HepG2 (cell line): ENCODE measurements around the gene ARHGAP29. TPM values are rescaled to one million over a fixed set of nuclear protein-coding genes. Genes with fewer than 3 reads are reported as not detected.

Experiments used
- DPF2 ChIP-seq: sonication (generic); formaldehyde crosslinking; IDR thresholded peaks from 2 replicates; pipeline ENCODE4 v1.4.0; 2020; ENCODE audit warnings: mild to moderate bottlenecking, low read depth, missing genetic modification reagents, borderline replicate concordance
- ETV5 ChIP-seq: IDR thresholded peaks from 2 replicates; pipeline ENCODE4 v1.6.1; 2018; ENCODE audit warnings: missing biosample characterization, missing genetic modification reagents, inconsistent platforms, borderline replicate concordance
- EZH2 ChIP-seq: conservative IDR thresholded peaks from 2 replicates; pipeline ENCODE4 v1.6.1; 2012; ENCODE audit warnings: mild to moderate bottlenecking, low read depth, low read length, moderate library complexity
- HDAC2 ChIP-seq: sonication (generic); formaldehyde crosslinking; IDR thresholded peaks from 2 replicates; pipeline ENCODE4 v1.4.0; 2020; ENCODE audit warnings: missing genetic modification reagents
- MTA3 ChIP-seq: sonication (generic); formaldehyde crosslinking; IDR thresholded peaks from 2 replicates; pipeline ENCODE4 v1.4.0; 2020; ENCODE audit warnings: missing genetic modification reagents
- NAIF1 ChIP-seq: sonication (generic); formaldehyde crosslinking; IDR thresholded peaks from 2 replicates; pipeline ENCODE4 v1.5.0; 2020; ENCODE audit warnings: mild to moderate bottlenecking, missing genetic modification reagents, borderline replicate concordance
- PAF1 ChIP-seq: IDR thresholded peaks from 2 replicates; pipeline ENCODE4 v1.6.1; 2016; ENCODE audit warnings: missing genetic modification reagents, missing compliant biosample characterization
- PAWR ChIP-seq: sonication (generic); formaldehyde crosslinking; IDR thresholded peaks from 2 replicates; pipeline ENCODE4 v1.4.0; 2020; ENCODE audit warnings: missing genetic modification reagents, mild to moderate bottlenecking, borderline replicate concordance
- RARA ChIP-seq: IDR thresholded peaks from 2 replicates; pipeline ENCODE4 v1.6.1; 2016; ENCODE audit warnings: missing genetic modification reagents, missing compliant biosample characterization
- ZKSCAN5 ChIP-seq: sonication (generic); formaldehyde crosslinking; IDR thresholded peaks from 2 replicates; pipeline ENCODE4 v1.5.1; 2020; ENCODE audit warnings: mild to moderate bottlenecking, missing genetic modification reagents
- ZNF605 ChIP-seq: sonication (generic); formaldehyde crosslinking; IDR thresholded peaks from 2 replicates; pipeline ENCODE4 v1.8.0; 2022; ENCODE audit warnings: mild to moderate bottlenecking, missing genetic modification reagents
- polyA plus RNA-seq, 8 experiments: library from polyadenylated mRNA; depleted of rRNA in 3 of 8; stranded (reverse) in 7 of 8; unstranded in 1 of 8; fragments of >200 nt; fragmentation: Illumina TruSeq in 4 of 8; extraction: Trizol in 4 of 8; gene quantifications; 2 replicates each; pipeline versions ENCODE4 v1.2.1 to v1.2.3, GENCODE V29; 2011 to 2016; ENCODE audit warnings: low read depth in 4 of 8, missing spikeins in 1 of 8, mixed read lengths in 1 of 8; ENCODE audit not compliant: insufficient read depth in 1 of 8
- total RNA-seq, 5 experiments: library from RNA; depleted of rRNA; stranded (reverse); fragments of >200 nt; fragmentation: Illumina TruSeq; extraction: Trizol; gene quantifications; 2 replicates each; pipeline ENCODE4 v1.2.3, GENCODE V29; 2016; ENCODE audit warnings: low read depth in 1 of 5
- TF ChIP-seq, protein P1 (sequence below): sonication (generic); formaldehyde crosslinking; IDR thresholded peaks from 2 replicates; pipeline ENCODE4 v1.5.0; 2020; ENCODE audit warnings: mild to moderate bottlenecking, missing genetic modification reagents
- TF ChIP-seq, protein P2 (sequence below): sonication (generic); formaldehyde crosslinking; IDR thresholded peaks from 2 replicates; pipeline ENCODE4 v1.4.0; 2020; ENCODE audit warnings: missing genetic modification reagents, mild to moderate bottlenecking, borderline replicate concordance
- TF ChIP-seq, protein P3 (sequence below): sonication (generic); formaldehyde crosslinking; IDR thresholded peaks from 2 replicates; pipeline ENCODE4 v1.8.0; 2022; ENCODE audit warnings: missing genetic modification reagents, mild to moderate bottlenecking, borderline replicate concordance
- TF ChIP-seq, protein P4 (sequence below): sonication (generic); formaldehyde crosslinking; IDR thresholded peaks from 2 replicates; pipeline ENCODE4 v1.5.0; 2020; ENCODE audit warnings: mild to moderate bottlenecking, missing genetic modification reagents, borderline replicate concordance

The ARHGAP29 gene
- total and polyA plus RNA-seq, 2 of the 13 experiments (the other 11 are each of a cell fraction or from before 2014, with no cell fraction given) = 12.8 to 18.3 TPM

DNA sequence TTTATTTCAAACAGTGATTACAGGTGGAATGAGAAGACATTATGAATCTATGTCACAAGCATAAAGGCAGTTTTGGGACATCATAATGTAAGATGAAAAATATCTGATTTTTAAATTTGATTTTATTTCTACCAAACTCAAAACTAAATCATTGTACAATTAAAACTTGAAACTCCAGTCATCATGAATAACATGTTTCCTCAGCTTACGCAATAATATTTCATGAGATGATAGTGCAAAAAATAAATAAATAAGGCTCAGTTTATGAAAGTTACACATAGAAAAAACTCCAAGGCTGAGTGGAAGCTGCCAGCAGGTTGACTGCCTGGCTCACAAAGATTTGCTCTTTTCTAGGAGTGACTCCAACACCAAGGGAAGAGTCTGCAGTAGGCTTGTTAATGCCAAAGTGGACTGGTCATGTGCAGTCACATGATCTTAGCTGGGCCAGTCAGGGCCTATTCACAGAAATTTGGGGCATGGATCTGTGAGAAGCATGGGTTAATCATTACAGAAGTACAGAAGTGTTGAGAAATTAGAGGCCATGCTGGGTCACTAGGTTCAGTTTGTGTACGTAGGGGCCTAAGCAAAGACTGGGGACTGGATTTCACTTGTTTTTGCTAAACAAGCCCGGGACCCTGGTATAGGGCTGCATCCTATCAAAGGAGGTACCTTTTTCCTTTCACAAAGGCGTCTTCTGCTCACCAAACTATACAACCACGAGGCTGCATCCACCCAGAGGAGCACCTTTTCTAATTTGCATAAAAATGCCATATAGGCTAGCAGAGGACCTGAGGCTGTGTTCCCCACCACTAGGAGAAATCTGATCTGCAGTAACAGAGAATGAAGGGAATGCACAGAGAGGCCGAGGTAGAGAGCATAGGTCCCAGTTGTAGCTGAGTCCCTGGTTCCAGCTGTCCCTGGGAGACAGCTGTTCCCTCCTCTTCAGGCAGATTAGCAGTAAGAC, 111.6 kb downstream of the ARHGAP29 start (continued):
- TF ChIP-seq, protein P1, sequence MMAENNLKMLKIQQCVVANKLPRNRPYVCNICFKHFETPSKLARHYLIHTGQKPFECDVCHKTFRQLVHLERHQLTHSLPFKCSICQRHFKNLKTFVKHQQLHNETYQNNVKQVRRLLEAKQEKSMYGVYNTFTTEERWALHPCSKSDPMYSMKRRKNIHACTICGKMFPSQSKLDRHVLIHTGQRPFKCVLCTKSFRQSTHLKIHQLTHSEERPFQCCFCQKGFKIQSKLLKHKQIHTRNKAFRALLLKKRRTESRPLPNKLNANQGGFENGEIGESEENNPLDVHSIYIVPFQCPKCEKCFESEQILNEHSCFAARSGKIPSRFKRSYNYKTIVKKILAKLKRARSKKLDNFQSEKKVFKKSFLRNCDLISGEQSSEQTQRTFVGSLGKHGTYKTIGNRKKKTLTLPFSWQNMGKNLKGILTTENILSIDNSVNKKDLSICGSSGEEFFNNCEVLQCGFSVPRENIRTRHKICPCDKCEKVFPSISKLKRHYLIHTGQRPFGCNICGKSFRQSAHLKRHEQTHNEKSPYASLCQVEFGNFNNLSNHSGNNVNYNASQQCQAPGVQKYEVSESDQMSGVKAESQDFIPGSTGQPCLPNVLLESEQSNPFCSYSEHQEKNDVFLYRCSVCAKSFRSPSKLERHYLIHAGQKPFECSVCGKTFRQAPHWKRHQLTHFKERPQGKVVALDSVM (CRISPR knock-in tag) = no peak
- TF ChIP-seq PAWR (no peak), ETV5 (CRISPR knock-in tag) (peak; percentile 41; the same call in 1 of the 2 replicates), RARA (CRISPR knock-in tag) (peak; percentile 98), ZNF605 (peak; percentile 41; the same call in 1 of the 2 replicates), DPF2 (CRISPR knock-in tag) (no peak), NAIF1 (CRISPR knock-in tag) (no peak), PAF1 (CRISPR knock-in tag) (no peak), EZH2 (no peak), HDAC2 (CRISPR knock-in tag) (no peak; the same call in 1 of the 2 replicates), ZKSCAN5 (CRISPR knock-in tag) (no peak), MTA3 (no peak)
- TF ChIP-seq, protein P2, sequence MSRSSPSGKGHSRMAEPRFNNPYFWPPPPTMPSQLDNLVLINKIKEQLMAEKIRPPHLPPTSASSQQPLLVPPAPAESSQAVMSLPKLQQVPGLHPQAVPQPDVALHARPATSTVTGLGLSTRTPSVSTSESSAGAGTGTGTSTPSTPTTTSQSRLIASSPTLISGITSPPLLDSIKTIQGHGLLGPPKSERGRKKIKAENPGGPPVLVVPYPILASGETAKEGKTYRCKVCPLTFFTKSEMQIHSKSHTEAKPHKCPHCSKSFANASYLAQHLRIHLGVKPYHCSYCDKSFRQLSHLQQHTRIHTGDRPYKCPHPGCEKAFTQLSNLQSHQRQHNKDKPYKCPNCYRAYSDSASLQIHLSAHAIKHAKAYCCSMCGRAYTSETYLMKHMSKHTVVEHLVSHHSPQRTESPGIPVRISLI (CRISPR knock-in tag) = 0 out of 2 replicates have a peak, but pooled peaks have one; percentile 41
- TF ChIP-seq, protein P3, sequence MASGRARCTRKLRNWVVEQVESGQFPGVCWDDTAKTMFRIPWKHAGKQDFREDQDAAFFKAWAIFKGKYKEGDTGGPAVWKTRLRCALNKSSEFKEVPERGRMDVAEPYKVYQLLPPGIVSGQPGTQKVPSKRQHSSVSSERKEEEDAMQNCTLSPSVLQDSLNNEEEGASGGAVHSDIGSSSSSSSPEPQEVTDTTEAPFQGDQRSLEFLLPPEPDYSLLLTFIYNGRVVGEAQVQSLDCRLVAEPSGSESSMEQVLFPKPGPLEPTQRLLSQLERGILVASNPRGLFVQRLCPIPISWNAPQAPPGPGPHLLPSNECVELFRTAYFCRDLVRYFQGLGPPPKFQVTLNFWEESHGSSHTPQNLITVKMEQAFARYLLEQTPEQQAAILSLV = no peak
- TF ChIP-seq, protein P4, sequence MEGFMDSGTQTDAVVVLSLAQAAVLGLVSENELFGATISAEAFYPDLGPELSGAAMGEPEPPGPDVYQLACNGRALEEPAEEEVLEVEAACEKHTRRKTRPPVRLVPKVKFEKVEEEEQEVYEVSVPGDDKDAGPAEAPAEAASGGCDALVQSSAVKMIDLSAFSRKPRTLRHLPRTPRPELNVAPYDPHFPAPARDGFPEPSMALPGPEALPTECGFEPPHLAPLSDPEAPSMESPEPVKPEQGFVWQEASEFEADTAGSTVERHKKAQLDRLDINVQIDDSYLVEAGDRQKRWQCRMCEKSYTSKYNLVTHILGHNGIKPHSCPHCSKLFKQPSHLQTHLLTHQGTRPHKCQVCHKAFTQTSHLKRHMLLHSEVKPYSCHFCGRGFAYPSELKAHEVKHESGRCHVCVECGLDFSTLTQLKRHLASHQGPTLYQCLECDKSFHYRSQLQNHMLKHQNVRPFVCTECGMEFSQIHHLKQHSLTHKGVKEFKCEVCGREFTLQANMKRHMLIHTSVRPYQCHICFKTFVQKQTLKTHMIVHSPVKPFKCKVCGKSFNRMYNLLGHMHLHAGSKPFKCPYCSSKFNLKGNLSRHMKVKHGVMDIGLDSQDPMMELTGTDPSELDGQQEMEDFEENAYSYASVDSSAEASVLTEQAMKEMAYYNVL (CRISPR knock-in tag) = peak; percentile 66
